Cardiac septum (tissue), 1 donor: Measurements from ENCODE around the gene KLHL15. TPM values are rescaled to one million over a fixed set of nuclear protein-coding genes. Genes with fewer than 3 reads are reported as not detected.
"Not testable (repeated sequence)": the region's sequence is repeated elsewhere in the genome, so short reads cannot be mapped to it uniquely, and the experiment has no call there.

Experiments
- DNase-seq: peaks from one replicate; pipeline ENCODE4 v3.0.0-alpha.2; 2020; ENCODE audit warnings: low spot score
- intact Hi-C: fragments of 100-400 bp; cut with DNase I; formaldehyde crosslinking; loops from one replicate; pipeline ENCODE4 v1.14.0; 2022
- total RNA-seq: library from RNA; stranded (reverse); fragmentation: NEBNext Ultra II Directional; extraction: Animal tissue kit (Norgen Biotek cat#: 25700); gene quantifications from one replicate; pipeline ENCODE4 v1.2.1, GENCODE V29; 2021
- donor health status: DM: no; HTN: no; CAD: no.

The KLHL15 gene
- total RNA-seq, 1 donor from 2014 or later, result 5.1 TPM

- intact Hi-C loops, result loop anchor here (10.0 kb wide), 1 partner anchor 236 kb away; the partner anchor contains the start of gene SAT1
- no peak for DNase-seq
Observed at GRCh38 chrX:24020306-24020876, 6.6 kb downstream of the KLHL15 start.

GRCh38 chrX:24019448-24019847 lies 7.5 kb downstream of the KLHL15 start:
- intact Hi-C loops, result no loop called here
- DNase-seq, result no peak

- DNase-seq, result no peak
- intact Hi-C loops, result no loop called here
Observed at GRCh38 chrX:24018809-24019208, 8.2 kb downstream of the KLHL15 start.

GRCh38 chrX:24017674-24018073 lies 9.3 kb downstream of the KLHL15 start:
- no peak for DNase-seq
- intact Hi-C loops, result no loop called here

- intact Hi-C loops, result no loop called here
- no peak for DNase-seq
Observed at GRCh38 chrX:24014388-24015018, 12.5 kb downstream of the KLHL15 start.

GRCh38 chrX:24012266-24012665 lies 14.7 kb downstream of the KLHL15 start:
- intact Hi-C loops, result no loop called here

GRCh38 chrX:24005867-24006266 lies 21.1 kb downstream of the KLHL15 start:
- intact Hi-C loops, result no loop called here

More at GRCh38 chrX:24012266-24012665, 14.7 kb downstream of the KLHL15 start:
- DNase-seq, result no peak

GRCh38 chrX:24005028-24005427 lies 22.0 kb downstream of the KLHL15 start:
- intact Hi-C loops, result no loop called here
- no peak for DNase-seq

More at GRCh38 chrX:24005867-24006266, 21.1 kb downstream of the KLHL15 start:
- no peak for DNase-seq

- DNase-seq, result no peak
- intact Hi-C loops, result no loop called here
Observed at GRCh38 chrX:24002792-24003191, 24.2 kb downstream of the KLHL15 start.

- no peak for DNase-seq
- intact Hi-C loops, result no loop called here
Observed at GRCh38 chrX:24002167-24002566, 24.8 kb downstream of the KLHL15 start.

- no peak for DNase-seq
- intact Hi-C loops, result no loop called here
Observed at GRCh38 chrX:23999671-24000070, 27.3 kb downstream of the KLHL15 start.

GRCh38 chrX:23993012-23993633 lies 33.9 kb downstream of the KLHL15 start:
- DNase-seq, result no peak

GRCh38 chrX:23992431-23992830 lies 34.6 kb downstream of the KLHL15 start:
- DNase-seq, result no peak
- intact Hi-C loops, result no loop called here

More at GRCh38 chrX:23993012-23993633, 33.9 kb downstream of the KLHL15 start:
- intact Hi-C loops, result no loop called here

GRCh38 chrX:23990455-23990854 lies 36.5 kb downstream of the KLHL15 start:
- DNase-seq, result no peak
- intact Hi-C loops, result no loop called here

GRCh38 chrX:23989689-23990088 lies 37.3 kb downstream of the KLHL15 start:
- intact Hi-C loops, result no loop called here
- no peak for DNase-seq

- intact Hi-C loops, result no loop called here
- no peak for DNase-seq
Observed at GRCh38 chrX:23982891-23983290, 44.1 kb downstream of the KLHL15 start.

- no peak for DNase-seq
- intact Hi-C loops, result no loop called here
Observed at GRCh38 chrX:23981711-23982110, 45.3 kb downstream of the KLHL15 start.

- intact Hi-C loops, result no loop called here
- no peak for DNase-seq
Observed at GRCh38 chrX:23981222-23981621, 45.8 kb downstream of the KLHL15 start.

- intact Hi-C loops, result no loop called here
- no peak for DNase-seq
Observed at GRCh38 chrX:23980011-23980441, 47.0 kb downstream of the KLHL15 start.

GRCh38 chrX:23978491-23978890 lies 48.5 kb downstream of the KLHL15 start:
- DNase-seq, result no peak
- intact Hi-C loops, result no loop called here

GRCh38 chrX:23965630-23966029 lies 61.4 kb downstream of the KLHL15 start:
- intact Hi-C loops, DNase-seq: not testable (repeated sequence)
